Ishikawa (cell line): ENCODE data around the gene TUBGCP2.

ENCODE experiments used
- CEBPB ChIP-seq: IDR thresholded peaks from 2 replicates; pipeline ENCODE4 v1.6.1; 2012
- CREB1 ChIP-seq: IDR thresholded peaks from 2 replicates; pipeline ENCODE4 v1.6.1; 2012; ENCODE audit warnings: low read depth
- EGR1 ChIP-seq: IDR thresholded peaks from 2 replicates; pipeline ENCODE4 v1.6.1; 2012
- EP300 ChIP-seq: IDR thresholded peaks from 2 replicates; pipeline ENCODE4 v1.6.1; 2012; ENCODE audit warnings: borderline replicate concordance
- FOXM1 ChIP-seq: IDR thresholded peaks from 2 replicates; pipeline ENCODE4 v1.6.1; 2012; ENCODE audit warnings: low read depth, borderline replicate concordance
- MAX ChIP-seq: IDR thresholded peaks from 2 replicates; pipeline ENCODE4 v1.6.1; 2012
- NFIC ChIP-seq: IDR thresholded peaks from 2 replicates; pipeline ENCODE4 v1.6.1; 2012
- RAD21 ChIP-seq: IDR thresholded peaks from 2 replicates; pipeline ENCODE4 v1.6.1; 2012; ENCODE audit warnings: low read depth
- TAF1 ChIP-seq: IDR thresholded peaks from 2 replicates; pipeline ENCODE4 v1.6.1; 2012; ENCODE audit warnings: low read depth, mild to moderate bottlenecking
- TCF12 ChIP-seq: IDR thresholded peaks from 2 replicates; pipeline ENCODE4 v1.6.1; 2012; ENCODE audit warnings: low read depth
- TEAD4 ChIP-seq: IDR thresholded peaks from 2 replicates; pipeline ENCODE4 v1.6.1; 2012
- USF1 ChIP-seq: IDR thresholded peaks from 2 replicates; pipeline ENCODE4 v1.6.1; 2012
- YY1 ChIP-seq: IDR thresholded peaks from 2 replicates; pipeline ENCODE4 v1.6.1; 2012; ENCODE audit warnings: low read depth
- ZBTB7A ChIP-seq: IDR thresholded peaks from 2 replicates; pipeline ENCODE4 v1.6.1; 2012; ENCODE audit warnings: low read depth
- TF ChIP-seq, protein P1 (sequence below): IDR thresholded peaks from 2 replicates; pipeline ENCODE4 v1.6.1; 2012; ENCODE audit warnings: low read depth, mild to moderate bottlenecking

The TUBGCP2 gene

GRCh38 chr10:133306097-133306476 is 2.6 kb downstream of the TUBGCP2 start:
- TF ChIP-seq CEBPB, result no peak
- TF ChIP-seq MAX, result no peak
- no peak for TF ChIP-seq TAF1
- TF ChIP-seq TEAD4, result no peak
- TF ChIP-seq USF1, result no peak
- TF ChIP-seq ZBTB7A, result no peak
- no peak for TF ChIP-seq EGR1
- no peak for TF ChIP-seq NFIC
- TF ChIP-seq RAD21, result no peak
- TF ChIP-seq, protein P1, sequence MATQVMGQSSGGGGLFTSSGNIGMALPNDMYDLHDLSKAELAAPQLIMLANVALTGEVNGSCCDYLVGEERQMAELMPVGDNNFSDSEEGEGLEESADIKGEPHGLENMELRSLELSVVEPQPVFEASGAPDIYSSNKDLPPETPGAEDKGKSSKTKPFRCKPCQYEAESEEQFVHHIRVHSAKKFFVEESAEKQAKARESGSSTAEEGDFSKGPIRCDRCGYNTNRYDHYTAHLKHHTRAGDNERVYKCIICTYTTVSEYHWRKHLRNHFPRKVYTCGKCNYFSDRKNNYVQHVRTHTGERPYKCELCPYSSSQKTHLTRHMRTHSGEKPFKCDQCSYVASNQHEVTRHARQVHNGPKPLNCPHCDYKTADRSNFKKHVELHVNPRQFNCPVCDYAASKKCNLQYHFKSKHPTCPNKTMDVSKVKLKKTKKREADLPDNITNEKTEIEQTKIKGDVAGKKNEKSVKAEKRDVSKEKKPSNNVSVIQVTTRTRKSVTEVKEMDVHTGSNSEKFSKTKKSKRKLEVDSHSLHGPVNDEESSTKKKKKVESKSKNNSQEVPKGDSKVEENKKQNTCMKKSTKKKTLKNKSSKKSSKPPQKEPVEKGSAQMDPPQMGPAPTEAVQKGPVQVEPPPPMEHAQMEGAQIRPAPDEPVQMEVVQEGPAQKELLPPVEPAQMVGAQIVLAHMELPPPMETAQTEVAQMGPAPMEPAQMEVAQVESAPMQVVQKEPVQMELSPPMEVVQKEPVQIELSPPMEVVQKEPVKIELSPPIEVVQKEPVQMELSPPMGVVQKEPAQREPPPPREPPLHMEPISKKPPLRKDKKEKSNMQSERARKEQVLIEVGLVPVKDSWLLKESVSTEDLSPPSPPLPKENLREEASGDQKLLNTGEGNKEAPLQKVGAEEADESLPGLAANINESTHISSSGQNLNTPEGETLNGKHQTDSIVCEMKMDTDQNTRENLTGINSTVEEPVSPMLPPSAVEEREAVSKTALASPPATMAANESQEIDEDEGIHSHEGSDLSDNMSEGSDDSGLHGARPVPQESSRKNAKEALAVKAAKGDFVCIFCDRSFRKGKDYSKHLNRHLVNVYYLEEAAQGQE, result no peak
- TF ChIP-seq CREB1, result no peak
- TF ChIP-seq EP300, result no peak
- no peak for TF ChIP-seq YY1
- TF ChIP-seq FOXM1, result no peak
- TF ChIP-seq TCF12, result no peak

DNA sequence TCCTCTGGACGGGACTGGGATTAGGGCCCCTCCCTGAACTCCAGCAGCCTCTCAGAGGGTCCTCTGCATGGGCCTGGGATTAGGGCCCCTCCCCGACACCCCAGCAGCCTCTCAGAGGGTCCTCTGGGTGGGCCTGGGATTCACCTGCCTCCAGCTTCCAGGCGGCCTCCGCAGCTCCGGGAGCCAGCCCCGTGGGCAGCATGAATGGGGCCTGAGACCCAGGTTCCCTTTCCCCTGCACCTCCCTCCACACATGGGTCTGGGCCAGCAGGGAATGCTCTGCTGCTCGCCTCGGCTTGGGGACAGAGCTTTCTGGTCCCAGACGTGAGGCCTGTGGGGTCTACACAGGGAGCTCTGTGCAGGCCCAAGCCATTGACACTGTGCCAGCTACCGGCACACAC is 5.5 kb downstream of the TUBGCP2 start:
- TF ChIP-seq CEBPB (no peak), USF1 (no peak), TAF1 (no peak), TEAD4 (no peak), EP300 (no peak), YY1 (no peak), CREB1 (no peak)

DNA sequence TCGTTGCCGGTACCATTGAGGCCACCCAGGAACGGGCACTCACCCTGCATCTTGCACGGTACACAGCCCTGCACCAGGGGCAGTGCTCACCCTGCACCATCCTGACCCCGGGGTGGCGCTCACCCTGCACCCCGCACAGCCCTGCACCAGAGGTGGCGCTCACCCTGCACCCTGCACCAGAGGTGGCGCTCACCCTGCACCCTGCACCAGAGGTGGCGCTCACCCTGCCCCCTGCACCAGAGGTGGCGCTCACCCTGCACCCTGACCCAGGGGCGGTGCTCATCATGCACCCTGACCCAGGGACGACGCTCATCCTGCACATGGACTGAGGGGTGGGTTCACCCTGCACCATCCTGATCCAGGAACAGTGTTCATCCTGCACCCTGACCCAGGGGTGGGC is 6.4 kb downstream of the TUBGCP2 start:
- TF ChIP-seq ZBTB7A (no peak), NFIC (no peak), MAX (no peak), TEAD4 (no peak), CREB1 (no peak), USF1 (no peak), EP300 (no peak), CEBPB (no peak)
- TF ChIP-seq, protein P1, result no peak

DNA sequence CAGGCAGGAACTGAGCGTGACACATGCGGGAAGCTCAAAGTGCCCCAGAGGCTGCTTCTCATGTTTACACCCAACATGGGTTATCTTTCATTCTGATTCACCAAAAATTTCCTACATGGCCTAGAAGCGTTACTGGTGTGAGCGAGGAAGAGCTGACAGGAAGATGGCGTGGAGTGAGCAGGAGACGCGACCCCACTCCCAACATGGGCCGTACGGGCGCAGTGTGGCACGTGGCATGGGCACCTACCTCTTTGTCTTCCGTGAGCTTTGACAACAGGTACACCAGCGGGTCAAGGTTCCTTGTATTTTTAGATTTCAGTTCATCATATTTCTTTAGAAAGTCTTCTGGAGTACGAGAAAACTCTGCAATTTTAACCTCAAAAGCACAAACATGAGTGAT is 8.9 kb downstream of the TUBGCP2 start:
- TF ChIP-seq USF1, result no peak
- TF ChIP-seq MAX, result no peak
- no peak for TF ChIP-seq ZBTB7A
- TF ChIP-seq TCF12, result no peak
- no peak for TF ChIP-seq YY1
- TF ChIP-seq, protein P1, result no peak
- no peak for TF ChIP-seq FOXM1
- no peak for TF ChIP-seq TAF1
- no peak for TF ChIP-seq CEBPB
- TF ChIP-seq NFIC, result no peak
- no peak for TF ChIP-seq TEAD4
- no peak for TF ChIP-seq CREB1
- no peak for TF ChIP-seq EGR1
- TF ChIP-seq EP300, result no peak
- no peak for TF ChIP-seq RAD21
